Astrocyte (in vitro differentiated cells and primary cell): ENCODE data around the gene PTPRN2. TPM values are rescaled to one million over a fixed set of nuclear protein-coding genes. Genes with fewer than 3 reads are reported as not detected.

Experiments
- DNase-seq: peaks from one replicate; pipeline ENCODE4 v3.0.0-alpha.2; 2010; ENCODE audit warnings: low read depth
- FAIRE-seq: peaks from 2 replicates; lab custom pipeline; 2011; peaks lifted over from hg19 to GRCh38; lab: Jason Lieb, UNC
- H2AFZ ChIP-seq: 2 replicates; pipeline ENCODE4 v1.6.0; 2012; ENCODE audit warnings: low read depth, low read length, inconsistent platforms
- H3K27ac ChIP-seq: 2 replicates; pipeline ENCODE4 v1.5.1; 2011; ENCODE audit warnings: low read depth, low read length, inconsistent platforms
- H3K27me3 ChIP-seq: 2 replicates; pipeline ENCODE4 v1.6.0; 2011; ENCODE audit warnings: low read length, inconsistent platforms; ENCODE audit not compliant: insufficient read depth
- H3K36me3 ChIP-seq: 2 replicates; pipeline ENCODE4 v1.5.1; 2011; ENCODE audit warnings: low read length, inconsistent platforms; ENCODE audit not compliant: insufficient read depth
- H3K4me1 ChIP-seq: 2 replicates; pipeline ENCODE4 v1.5.1; 2011; ENCODE audit warnings: low read length, inconsistent platforms; ENCODE audit not compliant: insufficient read depth
- H3K4me2 ChIP-seq: 2 replicates; pipeline ENCODE4 v1.6.0; 2012; ENCODE audit warnings: low read length, inconsistent platforms
- H3K4me3 ChIP-seq: 2 replicates; pipeline ENCODE4 v1.5.1; 2011; ENCODE audit warnings: low read depth, mild to moderate bottlenecking, low read length, inconsistent platforms; ENCODE audit not compliant: insufficient read depth
- H3K79me2 ChIP-seq: 2 replicates; pipeline ENCODE4 v1.6.0; 2012; ENCODE audit warnings: mild to moderate bottlenecking, low read length, inconsistent platforms; ENCODE audit not compliant: insufficient read depth
- H3K9ac ChIP-seq: 2 replicates; pipeline ENCODE4 v1.6.0; 2012; ENCODE audit warnings: mild to moderate bottlenecking, low read length, inconsistent platforms
- H3K9me3 ChIP-seq: 2 replicates; pipeline ENCODE4 v1.5.1; 2012; ENCODE audit warnings: low read depth, mild to moderate bottlenecking, low read length, inconsistent platforms; ENCODE audit not compliant: insufficient read depth
- H4K20me1 ChIP-seq: 2 replicates; pipeline ENCODE4 v1.6.0; 2012; ENCODE audit warnings: low read length, inconsistent platforms; ENCODE audit not compliant: insufficient read depth
- H3K27ac Mint-ChIP-seq: one replicate; pipeline ENCODE4 v1.8.0; 2021; ENCODE audit warnings: mild to moderate bottlenecking, mixed read lengths; ENCODE audit not compliant: unreplicated experiment
- H3K27me3 Mint-ChIP-seq: one replicate; pipeline ENCODE4 v1.8.0; 2021; ENCODE audit warnings: low read depth, mixed read lengths; ENCODE audit not compliant: unreplicated experiment
- H3K36me3 Mint-ChIP-seq: one replicate; pipeline ENCODE4 v1.8.0; 2021; ENCODE audit warnings: low read depth, mixed read lengths; ENCODE audit not compliant: unreplicated experiment
- H3K4me1 Mint-ChIP-seq: one replicate; pipeline ENCODE4 v1.8.0; 2021; ENCODE audit warnings: low read depth, mixed read lengths; ENCODE audit not compliant: unreplicated experiment
- H3K4me3 Mint-ChIP-seq: one replicate; pipeline ENCODE4 v1.8.0; 2021; ENCODE audit warnings: mild to moderate bottlenecking, moderate library complexity, mixed read lengths; ENCODE audit not compliant: unreplicated experiment
- H3K9me3 Mint-ChIP-seq: one replicate; pipeline ENCODE4 v1.8.0; 2021; ENCODE audit warnings: mild to moderate bottlenecking, mixed read lengths; ENCODE audit not compliant: unreplicated experiment
- EZH2 ChIP-seq: IDR thresholded peaks from 2 replicates; pipeline ENCODE4 v1.6.1; 2012; ENCODE audit warnings: mild to moderate bottlenecking, low read length, inconsistent platforms; ENCODE audit not compliant: insufficient read depth
- total RNA-seq: library from RNA; stranded (reverse); gene quantifications from 2 replicates; pipeline ENCODE4 v1.2.1, GENCODE V29; 2021
- TF ChIP-seq, protein P1 (sequence below): IDR thresholded peaks from 2 replicates; pipeline ENCODE4 v1.5.1; 2011; ENCODE audit warnings: low read depth, mild to moderate bottlenecking, inconsistent platforms, low read length, moderate library complexity; ENCODE audit not compliant: insufficient read depth

Gene PTPRN2
- total RNA-seq, 1 donor from 2014 or later = 0.09 TPM

DNA sequence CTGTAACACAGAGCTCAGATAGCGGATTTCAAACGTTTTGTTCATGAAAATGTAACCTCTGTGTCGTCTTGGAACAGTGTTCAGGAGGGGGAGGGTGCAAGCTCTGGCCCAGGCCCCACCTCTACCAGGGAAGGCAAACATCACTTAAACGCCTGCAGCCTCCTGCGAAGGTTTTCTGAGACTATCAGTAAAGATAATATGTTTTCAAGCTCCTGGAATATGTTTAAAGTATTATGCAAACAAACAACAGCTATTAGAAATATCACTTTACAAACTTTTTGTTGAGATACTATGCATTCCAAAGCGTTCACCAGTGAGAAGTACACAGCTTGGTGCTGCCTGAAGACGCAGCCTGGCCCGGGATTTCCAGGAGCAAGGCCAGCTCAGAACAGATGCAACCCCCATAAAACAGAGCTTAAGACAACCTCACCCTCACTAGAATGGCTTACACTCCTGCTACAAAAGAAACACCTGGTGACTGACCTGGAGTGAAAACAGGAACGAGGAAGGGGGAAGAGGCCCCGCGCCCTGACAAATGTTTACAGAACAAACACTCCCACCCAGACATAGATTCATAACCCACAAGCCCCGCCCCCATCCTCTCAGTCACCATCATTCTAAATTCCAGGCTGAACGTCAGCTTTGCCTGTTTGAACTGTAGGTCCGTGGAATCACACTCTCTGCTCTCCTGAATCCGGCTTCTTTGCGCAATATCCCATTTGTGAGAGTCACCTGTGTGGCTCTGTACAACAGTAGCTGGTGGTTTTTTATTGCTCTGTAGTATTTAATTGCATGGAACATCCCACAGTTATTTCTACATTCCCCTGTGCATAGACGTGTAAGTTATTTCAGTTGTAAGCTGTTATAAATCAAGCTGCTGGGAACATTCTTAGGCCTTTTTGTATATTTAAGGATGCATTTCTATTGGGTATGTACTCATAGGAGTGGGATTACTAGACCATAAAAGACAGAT is 155.0 kb downstream of the PTPRN2 start:
- DNase-seq = no peak
- H3K4me3 ChIP-seq = no peak overlapping the region
- TF ChIP-seq EZH2 = no peak
- TF ChIP-seq, protein P1, sequence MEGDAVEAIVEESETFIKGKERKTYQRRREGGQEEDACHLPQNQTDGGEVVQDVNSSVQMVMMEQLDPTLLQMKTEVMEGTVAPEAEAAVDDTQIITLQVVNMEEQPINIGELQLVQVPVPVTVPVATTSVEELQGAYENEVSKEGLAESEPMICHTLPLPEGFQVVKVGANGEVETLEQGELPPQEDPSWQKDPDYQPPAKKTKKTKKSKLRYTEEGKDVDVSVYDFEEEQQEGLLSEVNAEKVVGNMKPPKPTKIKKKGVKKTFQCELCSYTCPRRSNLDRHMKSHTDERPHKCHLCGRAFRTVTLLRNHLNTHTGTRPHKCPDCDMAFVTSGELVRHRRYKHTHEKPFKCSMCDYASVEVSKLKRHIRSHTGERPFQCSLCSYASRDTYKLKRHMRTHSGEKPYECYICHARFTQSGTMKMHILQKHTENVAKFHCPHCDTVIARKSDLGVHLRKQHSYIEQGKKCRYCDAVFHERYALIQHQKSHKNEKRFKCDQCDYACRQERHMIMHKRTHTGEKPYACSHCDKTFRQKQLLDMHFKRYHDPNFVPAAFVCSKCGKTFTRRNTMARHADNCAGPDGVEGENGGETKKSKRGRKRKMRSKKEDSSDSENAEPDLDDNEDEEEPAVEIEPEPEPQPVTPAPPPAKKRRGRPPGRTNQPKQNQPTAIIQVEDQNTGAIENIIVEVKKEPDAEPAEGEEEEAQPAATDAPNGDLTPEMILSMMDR = no peak
- no peak overlapping the region for H3K27ac Mint-ChIP-seq
- no peak for FAIRE-seq
- H3K27me3 Mint-ChIP-seq = no peaks in the 10 kb centered on the region
- H3K36me3 ChIP-seq = no peaks in the 10 kb centered on the region
- H4K20me1 ChIP-seq = no peaks in the 10 kb centered on the region
- H3K4me1 Mint-ChIP-seq = peaks cover 7% of the 10 kb centered on the region
- H2AFZ ChIP-seq = no peak overlapping the region
- H3K79me2 ChIP-seq = no peaks in the 10 kb centered on the region
- H3K4me2 ChIP-seq = peak overlapping the region; percentile 5
- H3K9ac ChIP-seq = peak overlapping the region; percentile 38
- no peak overlapping the region for H3K4me3 Mint-ChIP-seq
- H3K9me3 Mint-ChIP-seq = peaks cover 8% of the 10 kb centered on the region
- H3K27ac ChIP-seq = peak overlapping the region; percentile 42
- H3K36me3 Mint-ChIP-seq = no peaks in the 10 kb centered on the region
- no peaks in the 10 kb centered on the region for H3K4me1 ChIP-seq
- peaks cover 4% of the 10 kb centered on the region for H3K9me3 ChIP-seq
- no peaks in the 10 kb centered on the region for H3K27me3 ChIP-seq

DNA sequence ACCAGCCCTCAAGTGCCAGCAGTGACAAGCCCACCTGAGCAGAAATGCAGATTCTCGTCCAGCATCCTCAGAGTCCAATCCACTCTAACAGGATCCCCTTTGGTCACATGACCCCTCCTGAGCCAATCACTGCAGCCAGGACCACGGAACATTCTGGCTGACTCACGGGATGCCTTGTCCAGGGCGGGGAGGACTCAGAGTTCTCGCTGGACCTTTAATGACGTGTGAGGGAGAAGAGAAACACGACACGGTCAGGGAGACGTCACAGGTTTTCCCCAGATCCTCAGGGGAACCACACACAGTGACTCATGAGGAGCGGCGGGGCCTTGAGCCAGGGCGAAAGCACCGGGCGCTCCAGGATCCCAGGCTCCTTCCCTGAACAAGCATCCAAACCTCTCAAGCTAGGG is 155.7 kb downstream of the PTPRN2 start:
- Histone ChIP-seq H3K9ac (peak overlapping the region; percentile 38), H3K27ac (peak overlapping the region; percentile 42), H3K9me3 (peaks cover 4% of the 10 kb centered on the region), H2AFZ (no peak overlapping the region), H3K4me1 (no peaks in the 10 kb centered on the region), H3K4me3 (no peak overlapping the region), H3K36me3 (no peaks in the 10 kb centered on the region), H4K20me1 (no peaks in the 10 kb centered on the region), H3K79me2 (no peaks in the 10 kb centered on the region), H3K4me2 (peak overlapping the region; percentile 5), H3K27me3 (no peaks in the 10 kb centered on the region)
- no peak for FAIRE-seq
- peaks cover 8% of the 10 kb centered on the region for H3K9me3 Mint-ChIP-seq
- no peak overlapping the region for H3K4me3 Mint-ChIP-seq
- no peak overlapping the region for H3K27ac Mint-ChIP-seq
- H3K27me3 Mint-ChIP-seq = no peaks in the 10 kb centered on the region
- peak; percentile 30 for DNase-seq
- H3K36me3 Mint-ChIP-seq = no peaks in the 10 kb centered on the region
- TF ChIP-seq, protein P1 = no peak
- TF ChIP-seq EZH2 = no peak
- H3K4me1 Mint-ChIP-seq = peaks cover 7% of the 10 kb centered on the region
